Common myeloid progenitor, CD34-positive (primary cell): Measurements from ENCODE around the gene TEX44.

Experiments
- CTCF ChIA-PET: fragments of 350-600 bp; sonication (Branson Sonifier 250); formaldehyde crosslinking; loops from one replicate; lab custom pipeline; 2021; ENCODE audit warnings: antibody characterized with exemption; lab: Charles Lee
- POLR2A ChIA-PET: fragments of 350-600 bp; sonication (Branson Sonifier 250); formaldehyde crosslinking; loops from one replicate; lab custom pipeline; 2021; ENCODE audit warnings: antibody characterized with exemption; lab: Charles Lee
- DNase-seq, 3 donors: peaks; one replicate each; pipeline versions ENCODE4 v3.0.0 to v3.0.0-alpha.2; 2013
- H3K27ac ChIP-seq, 2 experiments: 1 replicate in 1 of 2; 2 replicates in 1 of 2; pipeline ENCODE4 v1.7.0; 2013; ENCODE audit warnings: inconsistent platforms in 2 of 2, low read length in 2 of 2, mild to moderate bottlenecking in 2 of 2, low read depth in 1 of 2, moderate library complexity in 1 of 2; ENCODE audit not compliant: severe bottlenecking in 2 of 2, insufficient read depth in 1 of 2, poor library complexity in 1 of 2
- H3K27me3 ChIP-seq, 5 experiments: replicated peaks in 2 of 5; 1 replicate in 3 of 5; 2 replicates in 2 of 5; pipeline versions ENCODE4 v1.6.1 to v1.7.0; 2013; ENCODE audit warnings: low read length in 4 of 5, mild to moderate bottlenecking in 2 of 5, moderate library complexity in 2 of 5, inconsistent platforms in 1 of 5; ENCODE audit not compliant: insufficient read depth in 5 of 5, control insufficient read depth in 4 of 5
- H3K36me3 ChIP-seq, 4 experiments: 1 replicate in 2 of 4; 2 replicates in 2 of 4; pipeline versions ENCODE4 v1.6.1 to v1.7.0; 2013; ENCODE audit warnings: low read length in 3 of 4, control low read depth in 1 of 4, mild to moderate bottlenecking in 1 of 4; ENCODE audit not compliant: control insufficient read depth in 4 of 4, insufficient read depth in 4 of 4
- H3K4me1 ChIP-seq, 4 experiments: 1 replicate in 3 of 4; 2 replicates in 1 of 4; pipeline versions ENCODE4 v1.6.1 to v1.7.1; 2013; ENCODE audit warnings: low read length in 3 of 4, mild to moderate bottlenecking in 3 of 4, control low read depth in 1 of 4, inconsistent platforms in 1 of 4, moderate library complexity in 1 of 4; ENCODE audit not compliant: control insufficient read depth in 4 of 4, insufficient read depth in 4 of 4; ENCODE audit errors: control extremely low read depth in 1 of 4
- H3K4me3 ChIP-seq, 7 experiments: 1 replicate in 4 of 7; 2 replicates in 3 of 7; pipeline versions ENCODE4 v1.5.1 to v1.7.0; 2013; ENCODE audit warnings: mild to moderate bottlenecking in 7 of 7, low read length in 6 of 7, moderate library complexity in 6 of 7, inconsistent platforms in 2 of 7, low read depth in 2 of 7, control low read depth in 1 of 7; ENCODE audit not compliant: insufficient read depth in 4 of 7, control insufficient read depth in 1 of 7; ENCODE audit errors: extremely low read depth in 1 of 7
- H3K9me3 ChIP-seq, 5 experiments: 1 replicate in 4 of 5; 2 replicates in 1 of 5; pipeline versions ENCODE4 v1.6.1 to v1.7.1; 2013; ENCODE audit warnings: low read length in 4 of 5, mild to moderate bottlenecking in 2 of 5, inconsistent platforms in 1 of 5, low read depth in 1 of 5, moderate library complexity in 1 of 5; ENCODE audit not compliant: control insufficient read depth in 4 of 5, insufficient read depth in 2 of 5; ENCODE audit errors: control extremely low read depth in 1 of 5
- WGBS: methylation state at CpG from one replicate; pipeline ENCODE4 v1.1.5; 2013; ENCODE audit not compliant: insufficient coverage; 5-methylcytosine and 5-hydroxymethylcytosine counted together

Gene TEX44

GRCh38 chr2:231593666-231594065 lies 1.0 kb downstream of the TEX44 start:
- Histone ChIP-seq H3K36me3 (no peaks in the 10 kb centered on the region), H3K9me3 (no peaks in the 10 kb centered on the region), H3K4me1 (no peaks in the 10 kb centered on the region), H3K4me3 (no peak overlapping the region), H3K27me3 (no peaks in the 10 kb centered on the region), H3K27ac (no peak overlapping the region)
- 98% methylated on average over 15 of the region's 16 CpGs for WGBS
- no peak for DNase-seq
- ChIA-PET CTCF (interaction anchor here (0.7 to 1.0 kb wide), 3 partner anchors 30 to 76 kb away, joined by 3 read pairs; no protein-coding TSS in a partner anchor), POLR2A (interaction anchor here (0.5 to 0.6 kb wide), 2 partner anchors 9 to 13 kb away, joined by 3 to 5 read pairs; no protein-coding TSS in a partner anchor)

GRCh38 chr2:231597014-231597611 lies 4.4 kb downstream of the TEX44 start:
- DNase-seq = no peak
- ChIA-PET POLR2A (no interaction called here), CTCF (interaction anchor here (1.0 to 6.7 kb wide), 3 partner anchors 9 to 32 kb away, joined by 3 to 99 read pairs (median 27); no protein-coding TSS in a partner anchor)
- Histone ChIP-seq H3K36me3 (no peaks in the 10 kb centered on the region), H3K27me3 (peaks cover 0 to 2% (median 0%) of the 10 kb centered on the region in 5 experiments), H3K4me1 (peaks cover 0 to 1% (median 0%) of the 10 kb centered on the region in 4 experiments), H3K4me3 (no peak overlapping the region), H3K9me3 (no peaks in the 10 kb centered on the region), H3K27ac (no peak overlapping the region)
- 93% methylated on average over 15 of the region's 18 CpGs for WGBS

DNA sequence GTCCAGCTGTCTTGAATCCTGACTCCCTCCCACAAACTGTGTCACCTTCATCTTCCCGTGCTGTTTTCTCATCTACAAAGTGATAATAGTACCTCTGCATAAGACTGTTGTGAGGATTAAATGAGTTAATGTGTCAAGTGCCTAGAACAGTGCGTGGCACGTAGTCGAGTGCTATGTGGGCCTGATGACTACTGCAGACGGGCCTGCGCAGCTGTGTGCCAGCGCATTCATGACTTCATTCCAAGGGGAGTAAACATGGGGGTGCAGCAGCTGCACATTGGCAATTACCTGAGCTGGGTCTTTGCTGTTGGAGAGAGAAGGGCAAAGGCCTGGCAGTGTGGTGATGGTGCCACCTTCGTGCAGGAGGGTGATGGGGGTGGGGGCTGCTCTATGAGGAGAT lies 5.0 kb downstream of the TEX44 start:
- no peak for DNase-seq
- Histone ChIP-seq H3K27me3 (peaks cover 0 to 2% (median 0%) of the 10 kb centered on the region in 5 experiments), H3K4me3 (no peak overlapping the region), H3K27ac (no peak overlapping the region), H3K4me1 (peaks cover 0 to 1% (median 0%) of the 10 kb centered on the region in 4 experiments), H3K36me3 (no peaks in the 10 kb centered on the region), H3K9me3 (no peaks in the 10 kb centered on the region)
- ChIA-PET POLR2A (no interaction called here), CTCF (interaction anchor here (1.0 to 6.7 kb wide), 3 partner anchors 9 to 33 kb away, joined by 3 to 99 read pairs (median 27); no protein-coding TSS in a partner anchor)
- whole genome bisulfite sequencing = 94% methylated on average over 7 of the region's 8 CpGs

GRCh38 chr2:231600619-231601355 lies 8.1 kb downstream of the TEX44 start:
- H3K4me1 ChIP-seq = peaks cover 0 to 19% (median 16%) of the 10 kb centered on the region in 4 experiments
- no peaks in the 10 kb centered on the region for H3K36me3 ChIP-seq
- WGBS = 99% methylated on average over 8 of the region's 11 CpGs
- POLR2A ChIA-PET = no interaction called here
- no peaks in the 10 kb centered on the region for H3K9me3 ChIP-seq
- no peak for DNase-seq
- CTCF ChIA-PET = interaction anchor here (0.6 to 6.7 kb wide), 24 partner anchors 8 to 497 kb away, joined by 3 to 99 read pairs (median 4); partner anchors contain the start of gene TEX44
- no peak overlapping the region for H3K27ac ChIP-seq
- H3K27me3 ChIP-seq = peaks cover 0 to 2% (median 0%) of the 10 kb centered on the region in 5 experiments
- H3K4me3 ChIP-seq = no peak overlapping the region

GRCh38 chr2:231601356-231602229 lies 8.9 kb downstream of the TEX44 start:
- Histone ChIP-seq H3K4me3 (no peak overlapping the region), H3K27me3 (peaks cover 0 to 2% (median 0%) of the 10 kb centered on the region in 5 experiments), H3K9me3 (no peaks in the 10 kb centered on the region), H3K27ac (no peak overlapping the region), H3K36me3 (no peaks in the 10 kb centered on the region), H3K4me1 (peaks cover 0 to 19% (median 17%) of the 10 kb centered on the region in 4 experiments)
- POLR2A ChIA-PET = interaction anchor here (0.6 kb wide), 1 partner anchor 180 kb away, joined by 3 read pairs; no protein-coding TSS in a partner anchor
- DNase-seq = peak; percentile 81 to 87 (median 83)
- CTCF ChIA-PET = interaction anchor here (0.6 to 6.7 kb wide), 21 partner anchors 9 to 498 kb away, joined by 3 to 99 read pairs (median 4); partner anchors contain the start of gene TEX44
- WGBS = 23% methylated on average over 7 of the region's 12 CpGs

GRCh38 chr2:231602859-231603467 lies 10.3 kb downstream of the TEX44 start:
- WGBS = 63% methylated on average over 6 of the region's 6 CpGs
- CTCF ChIA-PET = interaction anchor here (0.7 to 6.7 kb wide), 5 partner anchors 9 to 323 kb away, joined by 3 to 99 read pairs (median 7); no protein-coding TSS in a partner anchor

More at GRCh38 chr2:231602859-231603467, 10.3 kb downstream of the TEX44 start:
- no peak overlapping the region for H3K27ac ChIP-seq
- no peak overlapping the region for H3K4me3 ChIP-seq
- H3K9me3 ChIP-seq = no peaks in the 10 kb centered on the region
- H3K4me1 ChIP-seq = peaks cover 0 to 19% (median 17%) of the 10 kb centered on the region in 4 experiments
- no peaks in the 10 kb centered on the region for H3K36me3 ChIP-seq
- H3K27me3 ChIP-seq = peaks cover 0 to 2% (median 0%) of the 10 kb centered on the region in 5 experiments
- POLR2A ChIA-PET = no interaction called here
- DNase-seq = no peak
